Kidney (tissue), 14 donors: Measurements from ENCODE around the gene NKIRAS1. TPM values are rescaled to one million over a fixed set of nuclear protein-coding genes. Genes with fewer than 3 reads are reported as not detected.
"Not testable (repeated sequence)": the region's sequence is repeated elsewhere in the genome, so short reads cannot be mapped to it uniquely, and the experiment has no call there.

Experiments used
- DNase-seq, 5 donors: peaks; one replicate each; pipeline ENCODE4 v3.0.0-alpha.2; 2013 to 2020
- FAIRE-seq: peaks from 2 replicates; lab custom pipeline; 2012; peaks lifted over from hg19 to GRCh38; lab: Jason Lieb, UNC
- H3K27ac ChIP-seq, 2 donors: one replicate each; pipeline ENCODE4 v1.7.0; 2013; ENCODE audit warnings: low read depth in 2 of 2, low read length in 2 of 2, inconsistent platforms in 1 of 2
- H3K27me3 ChIP-seq: one replicate; pipeline ENCODE4 v1.7.1; 2013; ENCODE audit warnings: low read length, inconsistent platforms; ENCODE audit not compliant: control insufficient read depth, insufficient read depth
- H3K36me3 ChIP-seq, 3 donors: one replicate each; pipeline versions ENCODE4 v1.7.0 to v1.7.1; 2013; ENCODE audit warnings: low read length in 3 of 3, control low read depth in 1 of 3, inconsistent platforms in 1 of 3; ENCODE audit not compliant: insufficient read depth in 3 of 3, control insufficient read depth in 2 of 3
- H3K4me1 ChIP-seq, 3 donors: one replicate each; pipeline versions ENCODE4 v1.7.0 to v1.7.1; 2013; ENCODE audit warnings: low read length in 3 of 3, inconsistent platforms in 1 of 3, low read depth in 1 of 3; ENCODE audit not compliant: control insufficient read depth in 2 of 3, insufficient read depth in 2 of 3
- H3K4me3 ChIP-seq, 3 donors: one replicate each; pipeline versions ENCODE4 v1.7.0 to v1.8.1; 2013; ENCODE audit warnings: low read length in 3 of 3, control low read depth in 1 of 3, inconsistent platforms in 1 of 3
- H3K9ac ChIP-seq, 3 donors: one replicate each; pipeline versions ENCODE4 v1.7.0 to v1.7.1; 2013; ENCODE audit warnings: low read length in 3 of 3, control low read depth in 1 of 3, inconsistent platforms in 1 of 3
- H3K9me3 ChIP-seq, 3 donors: one replicate each; pipeline versions ENCODE4 v1.7.0 to v1.7.1; 2013; ENCODE audit warnings: low read length in 3 of 3, control low read depth in 1 of 3, inconsistent platforms in 1 of 3; ENCODE audit not compliant: control insufficient read depth in 2 of 3, insufficient read depth in 1 of 3
- CTCF ChIP-seq: IDR thresholded peaks from 3 replicates; pipeline ENCODE4 v1.5.1; 2012; ENCODE audit warnings: mild to moderate bottlenecking, moderate library complexity, borderline replicate concordance; ENCODE audit not compliant: insufficient read depth; ENCODE audit errors: extremely low read depth
- intact Hi-C: fragments of 100-400 bp; cut with DNase I; formaldehyde crosslinking; loops from one replicate; pipeline ENCODE4 v1.11.1; 2022
- polyA plus RNA-seq: library from polyadenylated mRNA; stranded (reverse); fragments of 350-450 nt; fragmentation: Illumina TruSeq; extraction: RNeasy Lipid Tissue Mini Kit (QIAGEN cat#74804); gene quantifications from one replicate; pipeline ENCODE4 v1.2.3, GENCODE V29; 2014; ENCODE audit warnings: low read depth, low replicate concordance; ENCODE audit not compliant: insufficient read depth
- total RNA-seq: library from RNA; stranded (reverse); fragmentation: NEBNext Ultra II Directional; extraction: Animal tissue kit (Norgen Biotek cat#: 25700); gene quantifications from one replicate; pipeline ENCODE4 v1.2.1, GENCODE V29; 2021
- donor health status: control.
- donor health status: control.
- donor health status: control.
- donor health status: control.
- donor health status: control.
- donor health status: DM: yes; HTN: yes; CAD: no.
- donor health status: Normal renal cell carcinoma (clear cell type).

The NKIRAS1 gene
- total and polyA plus RNA-seq, 2 donors from 2014 or later: 7.1 to 17.2 TPM

- no peaks in the 10 kb centered on the region for H3K36me3 ChIP-seq
- DNase-seq (no peak), FAIRE-seq (no peak)
- no peak for TF ChIP-seq CTCF
- H3K27me3 ChIP-seq: no peaks in the 10 kb centered on the region
- intact Hi-C loops: no loop called here
- H3K9me3 ChIP-seq: no peaks in the 10 kb centered on the region
- H3K9ac ChIP-seq: no peak overlapping the region
- H3K27ac ChIP-seq: no peak overlapping the region
- H3K4me3 ChIP-seq: no peak overlapping the region
- no peaks in the 10 kb centered on the region for H3K4me1 ChIP-seq
These were observed 34.3 kb downstream of the NKIRAS1 start for GRCh38 chr3:23882487-23882918.

- H3K4me3 ChIP-seq, H3K4me1 ChIP-seq, FAIRE-seq, H3K9me3 ChIP-seq, H3K27ac ChIP-seq, H3K9ac ChIP-seq, H3K27me3 ChIP-seq, H3K36me3 ChIP-seq, DNase-seq, intact Hi-C loops: not testable (repeated sequence)
These were observed 34.8 kb downstream of the NKIRAS1 start for GRCh38 chr3:23881993-23882392.

GRCh38 chr3:23880703-23881339 lies 36.0 kb downstream of the NKIRAS1 start:
- intact Hi-C loops: no loop called here
- H3K9ac ChIP-seq: no peak overlapping the region
- no peak overlapping the region for H3K27ac ChIP-seq
- no peaks in the 10 kb centered on the region for H3K9me3 ChIP-seq
- no peak for TF ChIP-seq CTCF
- H3K27me3 ChIP-seq: no peaks in the 10 kb centered on the region
- no peak for DNase-seq
- H3K4me3 ChIP-seq: no peak overlapping the region
- no peaks in the 10 kb centered on the region for H3K36me3 ChIP-seq
- no peaks in the 10 kb centered on the region for H3K4me1 ChIP-seq
- FAIRE-seq: no peak

- TF ChIP-seq CTCF: no peak
- DNase-seq: no peak
- intact Hi-C loops: no loop called here
- no peaks in the 10 kb centered on the region for H3K9me3 ChIP-seq
- H3K27ac ChIP-seq: no peak overlapping the region
- no peaks in the 10 kb centered on the region for H3K27me3 ChIP-seq
- no peaks in the 10 kb centered on the region for H3K36me3 ChIP-seq
- H3K4me3 ChIP-seq: no peak overlapping the region
- H3K4me1 ChIP-seq: no peaks in the 10 kb centered on the region
- FAIRE-seq: no peak
- H3K9ac ChIP-seq: no peak overlapping the region
These were observed 37.3 kb downstream of the NKIRAS1 start for GRCh38 chr3:23879485-23879884.
